ENCODE results near the gene CCDC9. TPM values are rescaled to one million over a fixed set of nuclear protein-coding genes. Genes with fewer than 3 reads are reported as not detected.

CCDC9 gene
- total and polyA plus RNA-seq, 2 of the 13 experiments (the other 11 are each of a cell fraction or from before 2014, with no cell fraction given), result 2.9 to 6.3 TPM

DNA sequence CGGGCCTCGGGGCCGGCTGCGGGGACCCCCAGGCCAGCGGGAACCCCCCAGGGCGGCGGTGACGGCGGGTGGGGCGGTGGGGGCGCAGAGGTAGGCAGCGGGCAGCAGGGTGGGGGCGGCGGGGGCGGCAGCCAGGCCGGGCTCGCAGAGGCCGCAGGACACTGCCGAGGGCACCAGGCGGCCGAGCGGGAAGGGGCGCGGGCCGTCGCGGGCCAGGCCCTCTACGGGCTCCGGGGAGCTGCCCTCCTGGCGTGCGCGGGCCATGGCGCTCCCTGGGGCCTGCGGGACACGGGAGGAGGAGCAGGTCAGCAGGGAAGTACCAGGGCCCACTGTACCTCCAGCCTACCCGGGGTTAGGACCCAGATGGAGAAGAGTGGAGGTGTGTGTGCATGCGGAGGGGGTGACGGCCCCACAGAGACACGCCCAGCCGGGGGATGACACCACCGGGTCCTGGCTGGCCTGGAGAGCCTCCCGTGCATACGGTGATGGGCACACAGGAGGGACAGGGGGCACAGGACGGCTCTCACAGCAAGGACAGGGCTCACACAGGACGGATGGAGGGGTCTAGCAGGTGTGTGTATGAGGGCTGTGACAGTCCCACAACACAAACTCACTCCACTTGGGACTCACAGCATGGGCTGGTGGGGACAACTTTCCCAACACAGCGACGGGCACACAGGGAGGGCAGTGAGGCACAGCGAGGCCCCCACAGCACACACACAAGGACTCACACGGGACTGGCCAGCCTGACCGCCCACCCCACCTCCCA lies 28.0 kb upstream of the CCDC9 start:
- intact Hi-C loops (cut with micrococcal nuclease; ENCODE audit: unreplicated experiment) (no loop called here), in situ Hi-C loops (cut with HindIII; ENCODE audit: extremely low pct_ligation_motif_present, low pct_unique_long_range_greater_than_20kb) (no loop called here)
- WGBS (ENCODE audit: low lambda C conversion rate), result 0% methylated on average over 6 of the region's 50 CpGs
- no peak for FAIRE-seq
- H3K9me3 ChIP-seq (ENCODE audit: low read length), result no peaks in the 10 kb centered on the region
- H3K27me3 ChIP-seq (ENCODE audit: control insufficient read depth in 1 of 2, insufficient read depth in 2 of 2, low read length in 2 of 2), result peaks cover 0 to 4% of the 10 kb centered on the region in 2 experiments; a peak in 1 of 5 replicates
- H3K9ac ChIP-seq (ENCODE audit: insufficient read depth, low read depth, low read length), result peak overlapping the region; percentile 99
- H3K27ac ChIP-seq (ENCODE audit: extremely low read length, insufficient read depth, low read length), result peak overlapping the region; percentile 93
- no TSS peak for BruUV-seq (replicated peaks)
- peak overlapping the region; percentile 94 for H3K4me2 ChIP-seq (ENCODE audit: low read depth, low read length)
- CTCF ChIA-PET (ENCODE audit: low intra/inter-chr PET ratio, low total read pairs), result no interaction called here
- POLR2A ChIA-PET, result interaction anchor here (3.1 to 4.3 kb wide), 6 partner anchors 11 to 115 kb away, joined by 11 to 93 read pairs (median 41); partner anchors contain the start of genes CCDC9 and ZC3H4
- H3K4me1 ChIP-seq (ENCODE audit: insufficient read depth, low read length), result peaks cover 42% of the 10 kb centered on the region
- H3K4me3 ChIP-seq (replicated peaks in 1 of 3; ENCODE audit: insufficient read depth in 1 of 3, low read depth in 2 of 3, low read length in 3 of 3), result peak overlapping the region; percentile 94 to 100 (median 95)
- H3K79me2 ChIP-seq (ENCODE audit: insufficient read depth, low read length), result peaks cover 23% of the 10 kb centered on the region
- H3K36me3 ChIP-seq (replicated peaks in 1 of 2; ENCODE audit: control insufficient read depth in 1 of 2, insufficient read depth in 2 of 2, low read length in 2 of 2), result peaks cover 5 to 10% of the 10 kb centered on the region in 2 experiments; a peak in 4 of 5 replicates
- no peak overlapping the region for H2AFZ ChIP-seq (ENCODE audit: low read length)
- peaks cover 20% of the 10 kb centered on the region for H4K20me1 ChIP-seq (ENCODE audit: insufficient read depth, low read length)
- ATAC-seq, result peak; percentile 46
- peak; percentile 69 for DNase-seq (ENCODE audit: low spot score)
- peak; percentile 47; the same call in 1 of the 2 replicates for TF ChIP-seq KDM2A (CRISPR knock-in tag; IDR thresholded peaks at IDR 0.05; ENCODE audit: borderline replicate concordance, low read depth)
- TF ChIP-seq, protein P1, sequence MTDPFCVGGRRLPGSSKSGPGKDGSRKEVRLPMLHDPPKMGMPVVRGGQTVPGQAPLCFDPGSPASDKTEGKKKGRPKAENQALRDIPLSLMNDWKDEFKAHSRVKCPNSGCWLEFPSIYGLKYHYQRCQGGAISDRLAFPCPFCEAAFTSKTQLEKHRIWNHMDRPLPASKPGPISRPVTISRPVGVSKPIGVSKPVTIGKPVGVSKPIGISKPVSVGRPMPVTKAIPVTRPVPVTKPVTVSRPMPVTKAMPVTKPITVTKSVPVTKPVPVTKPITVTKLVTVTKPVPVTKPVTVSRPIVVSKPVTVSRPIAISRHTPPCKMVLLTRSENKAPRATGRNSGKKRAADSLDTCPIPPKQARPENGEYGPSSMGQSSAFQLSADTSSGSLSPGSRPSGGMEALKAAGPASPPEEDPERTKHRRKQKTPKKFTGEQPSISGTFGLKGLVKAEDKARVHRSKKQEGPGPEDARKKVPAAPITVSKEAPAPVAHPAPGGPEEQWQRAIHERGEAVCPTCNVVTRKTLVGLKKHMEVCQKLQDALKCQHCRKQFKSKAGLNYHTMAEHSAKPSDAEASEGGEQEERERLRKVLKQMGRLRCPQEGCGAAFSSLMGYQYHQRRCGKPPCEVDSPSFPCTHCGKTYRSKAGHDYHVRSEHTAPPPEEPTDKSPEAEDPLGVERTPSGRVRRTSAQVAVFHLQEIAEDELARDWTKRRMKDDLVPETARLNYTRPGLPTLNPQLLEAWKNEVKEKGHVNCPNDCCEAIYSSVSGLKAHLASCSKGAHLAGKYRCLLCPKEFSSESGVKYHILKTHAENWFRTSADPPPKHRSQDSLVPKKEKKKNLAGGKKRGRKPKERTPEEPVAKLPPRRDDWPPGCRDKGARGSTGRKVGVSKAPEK (CRISPR knock-in tag; IDR thresholded peaks at IDR 0.05; ENCODE audit: borderline replicate concordance), result no peak
- no peak for TF ChIP-seq ZNF7 (CRISPR knock-in tag; IDR thresholded peaks at IDR 0.05)
- TF ChIP-seq CREM (IDR thresholded peaks at IDR 0.05), result no peak
- no peak for TF ChIP-seq CREM (CRISPR knock-in tag; IDR thresholded peaks at IDR 0.05)
- TF ChIP-seq, protein P2, sequence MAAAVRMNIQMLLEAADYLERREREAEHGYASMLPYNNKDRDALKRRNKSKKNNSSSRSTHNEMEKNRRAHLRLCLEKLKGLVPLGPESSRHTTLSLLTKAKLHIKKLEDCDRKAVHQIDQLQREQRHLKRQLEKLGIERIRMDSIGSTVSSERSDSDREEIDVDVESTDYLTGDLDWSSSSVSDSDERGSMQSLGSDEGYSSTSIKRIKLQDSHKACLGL (CRISPR knock-in tag; IDR thresholded peaks at IDR 0.05), result peak; percentile 39; the same call in 1 of the 2 replicates
- TF ChIP-seq JARID2 (CRISPR knock-in tag; IDR thresholded peaks at IDR 0.05; ENCODE audit: insufficient replicate concordance), result no peak
- TF ChIP-seq, protein P3, sequence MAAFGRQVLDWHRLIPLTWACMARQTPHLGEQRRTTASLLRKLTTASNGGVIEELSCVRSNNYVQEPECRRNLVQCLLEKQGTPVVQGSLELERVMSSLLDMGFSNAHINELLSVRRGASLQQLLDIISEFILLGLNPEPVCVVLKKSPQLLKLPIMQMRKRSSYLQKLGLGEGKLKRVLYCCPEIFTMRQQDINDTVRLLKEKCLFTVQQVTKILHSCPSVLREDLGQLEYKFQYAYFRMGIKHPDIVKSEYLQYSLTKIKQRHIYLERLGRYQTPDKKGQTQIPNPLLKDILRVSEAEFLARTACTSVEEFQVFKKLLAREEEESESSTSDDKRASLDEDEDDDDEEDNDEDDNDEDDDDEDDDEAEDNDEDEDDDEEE (CRISPR knock-in tag; IDR thresholded peaks at IDR 0.05), result no peak
- no peak for TF ChIP-seq TBL1XR1 (IDR thresholded peaks at IDR 0.05; ENCODE audit: borderline replicate concordance, low read length, partially characterized antibody)
- TF ChIP-seq ZNF205 (CRISPR knock-in tag; IDR thresholded peaks at IDR 0.05), result 0 out of 2 replicates have a peak, but pooled peaks have one; percentile 27
- TF ChIP-seq, protein P4, sequence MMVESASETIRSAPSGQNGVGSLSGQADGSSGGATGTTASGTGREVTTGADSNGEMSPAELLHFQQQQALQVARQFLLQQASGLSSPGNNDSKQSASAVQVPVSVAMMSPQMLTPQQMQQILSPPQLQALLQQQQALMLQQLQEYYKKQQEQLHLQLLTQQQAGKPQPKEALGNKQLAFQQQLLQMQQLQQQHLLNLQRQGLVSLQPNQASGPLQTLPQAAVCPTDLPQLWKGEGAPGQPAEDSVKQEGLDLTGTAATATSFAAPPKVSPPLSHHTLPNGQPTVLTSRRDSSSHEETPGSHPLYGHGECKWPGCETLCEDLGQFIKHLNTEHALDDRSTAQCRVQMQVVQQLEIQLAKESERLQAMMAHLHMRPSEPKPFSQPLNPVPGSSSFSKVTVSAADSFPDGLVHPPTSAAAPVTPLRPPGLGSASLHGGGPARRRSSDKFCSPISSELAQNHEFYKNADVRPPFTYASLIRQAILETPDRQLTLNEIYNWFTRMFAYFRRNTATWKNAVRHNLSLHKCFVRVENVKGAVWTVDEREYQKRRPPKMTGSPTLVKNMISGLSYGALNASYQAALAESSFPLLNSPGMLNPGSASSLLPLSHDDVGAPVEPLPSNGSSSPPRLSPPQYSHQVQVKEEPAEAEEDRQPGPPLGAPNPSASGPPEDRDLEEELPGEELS (CRISPR knock-in tag; IDR thresholded peaks at IDR 0.05), result peak; percentile 33; the same call in 1 of the 2 replicates
- TF ChIP-seq, protein P5, sequence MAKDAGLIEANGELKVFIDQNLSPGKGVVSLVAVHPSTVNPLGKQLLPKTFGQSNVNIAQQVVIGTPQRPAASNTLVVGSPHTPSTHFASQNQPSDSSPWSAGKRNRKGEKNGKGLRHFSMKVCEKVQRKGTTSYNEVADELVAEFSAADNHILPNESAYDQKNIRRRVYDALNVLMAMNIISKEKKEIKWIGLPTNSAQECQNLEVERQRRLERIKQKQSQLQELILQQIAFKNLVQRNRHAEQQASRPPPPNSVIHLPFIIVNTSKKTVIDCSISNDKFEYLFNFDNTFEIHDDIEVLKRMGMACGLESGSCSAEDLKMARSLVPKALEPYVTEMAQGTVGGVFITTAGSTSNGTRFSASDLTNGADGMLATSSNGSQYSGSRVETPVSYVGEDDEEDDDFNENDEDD (CRISPR knock-in tag; IDR thresholded peaks at IDR 0.05; ENCODE audit: borderline replicate concordance), result peak; percentile 43; the same call in 1 of the 2 replicates
- TF ChIP-seq ZNF589 (CRISPR knock-in tag; conservative IDR thresholded peaks at IDR 0.05), result no peak
- no peak for TF ChIP-seq PCBP1 (IDR thresholded peaks at IDR 0.05; ENCODE audit: borderline replicate concordance, low read depth, low read length)
- no peak for TF ChIP-seq FOXA1 (IDR thresholded peaks at IDR 0.05)
- peak; percentile 34 for TF ChIP-seq FOXA1 (CRISPR knock-in tag; IDR thresholded peaks at IDR 0.05)
